Cardiac muscle cell (in vitro differentiated cells and primary cell): ENCODE measurements around the gene RASA3. TPM values are rescaled to one million over a fixed set of nuclear protein-coding genes. Genes with fewer than 3 reads are reported as not detected.

ENCODE experiments used
- DNase-seq, 2 donors: peaks; one replicate each; pipeline versions ENCODE4 v3.0.0 to v3.0.0-alpha.2; 2010 to 2017; ENCODE audit warnings: low read depth in 1 of 2, low spot score in 1 of 2
- H3K27ac ChIP-seq: fragments of 200-600 bp; sonication (generic); 2 replicates; pipeline ENCODE4 v1.5.1; 2016
- H3K27me3 ChIP-seq: fragments of 200-600 bp; sonication (generic); 2 replicates; pipeline ENCODE4 v1.6.0; 2016; ENCODE audit warnings: control low read depth
- H3K36me3 ChIP-seq: fragments of 200-600 bp; sonication (generic); 2 replicates; pipeline ENCODE4 v1.5.1; 2016; ENCODE audit warnings: control low read depth
- H3K4me1 ChIP-seq: fragments of 200-600 bp; sonication (generic); 2 replicates; pipeline ENCODE4 v1.8.1; 2017; ENCODE audit warnings: low read depth, mild to moderate bottlenecking, mixed run types
- H3K4me3 ChIP-seq: fragments of 200-600 bp; sonication (generic); 2 replicates; pipeline ENCODE4 v1.5.1; 2016; ENCODE audit warnings: mild to moderate bottlenecking
- H3K9me3 ChIP-seq: fragments of 200-600 bp; sonication (generic); 2 replicates; pipeline ENCODE4 v1.5.1; 2017; ENCODE audit warnings: low read depth, mild to moderate bottlenecking, control low read depth
- CTCF ChIP-seq: IDR thresholded peaks from 2 replicates; pipeline ENCODE4 v1.5.1; 2012; ENCODE audit warnings: low read depth, mild to moderate bottlenecking, low read length
- polyA plus RNA-seq: library from polyadenylated mRNA; unstranded; fragments of >200 nt; fragmentation: Nextera tagmentation; extraction: Ambion mirVana; gene quantifications from 2 replicates; pipeline ENCODE4 v1.2.1, GENCODE V29; 2016
- total RNA-seq: library from RNA; depleted of rRNA; stranded (reverse); fragments of >200 nt; gene quantifications from 2 replicates; pipeline ENCODE4 v1.2.3, GENCODE V29; 2016

RASA3 gene
- total and polyA plus RNA-seq, 2 experiments from 2014 or later: 14.0 to 26.0 TPM

GRCh38 chr13:114157869-114158495 lies 25.6 kb upstream of the RASA3 start:
- no peaks in the 10 kb centered on the region for H3K36me3 ChIP-seq
- no peak for DNase-seq
- TF ChIP-seq CTCF: no peak
- H3K27me3 ChIP-seq: no peaks in the 10 kb centered on the region
- no peaks in the 10 kb centered on the region for H3K4me1 ChIP-seq
- no peak overlapping the region for H3K4me3 ChIP-seq
- H3K9me3 ChIP-seq: no peaks in the 10 kb centered on the region
- no peak overlapping the region for H3K27ac ChIP-seq

GRCh38 chr13:114155926-114156883 lies 23.8 kb upstream of the RASA3 start:
- DNase-seq: no peak
- Histone ChIP-seq H3K36me3 (no peaks in the 10 kb centered on the region), H3K27ac (no peak overlapping the region), H3K4me3 (no peak overlapping the region), H3K27me3 (no peaks in the 10 kb centered on the region), H3K9me3 (no peaks in the 10 kb centered on the region), H3K4me1 (no peaks in the 10 kb centered on the region)
- TF ChIP-seq CTCF: no peak

- Histone ChIP-seq H3K27me3 (no peaks in the 10 kb centered on the region), H3K4me3 (no peak overlapping the region), H3K27ac (no peak overlapping the region), H3K4me1 (no peaks in the 10 kb centered on the region), H3K9me3 (no peaks in the 10 kb centered on the region), H3K36me3 (no peaks in the 10 kb centered on the region)
- no peak for DNase-seq
- no peak for TF ChIP-seq CTCF
These were observed 22.9 kb upstream of the RASA3 start for GRCh38 chr13:114155320-114155719.

GRCh38 chr13:114154476-114154875 lies 22.1 kb upstream of the RASA3 start:
- Histone ChIP-seq H3K36me3 (no peaks in the 10 kb centered on the region), H3K27ac (no peak overlapping the region), H3K27me3 (no peaks in the 10 kb centered on the region), H3K4me3 (no peak overlapping the region), H3K9me3 (no peaks in the 10 kb centered on the region), H3K4me1 (no peaks in the 10 kb centered on the region)
- TF ChIP-seq CTCF: no peak
- DNase-seq: no peak

GRCh38 chr13:114153485-114154080 lies 21.2 kb upstream of the RASA3 start:
- no peak for DNase-seq
- H3K4me1 ChIP-seq: no peaks in the 10 kb centered on the region
- TF ChIP-seq CTCF: no peak
- no peaks in the 10 kb centered on the region for H3K9me3 ChIP-seq
- H3K4me3 ChIP-seq: no peak overlapping the region
- H3K27ac ChIP-seq: no peak overlapping the region
- no peaks in the 10 kb centered on the region for H3K36me3 ChIP-seq
- H3K27me3 ChIP-seq: no peaks in the 10 kb centered on the region
